Measurements from ENCODE around the gene AMER2.

The AMER2 gene

DNA sequence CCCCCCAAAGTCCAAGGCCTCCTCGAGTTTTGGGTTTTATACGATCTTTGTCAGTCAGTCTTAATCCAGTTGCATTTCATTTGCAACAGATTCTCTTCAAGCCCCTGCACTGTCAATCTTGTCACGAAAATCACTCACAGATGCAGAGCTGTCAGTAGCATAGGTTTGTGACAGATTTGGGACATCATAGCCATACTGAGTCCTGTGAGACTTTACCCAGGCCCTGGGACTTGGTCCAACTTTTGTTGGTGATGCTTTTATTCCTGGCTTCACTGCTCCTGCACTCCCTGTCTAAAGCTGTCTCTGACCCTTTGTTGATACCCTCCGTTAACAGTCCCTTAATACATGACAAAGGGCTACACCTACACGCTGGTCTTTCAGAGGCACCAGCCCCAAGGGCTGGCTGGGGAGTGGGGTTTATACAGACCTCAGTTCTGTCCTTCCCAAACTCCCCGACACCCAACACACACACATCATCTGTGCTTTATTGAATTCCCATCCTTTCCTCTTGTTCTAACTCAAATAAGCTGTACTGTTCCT, 40.1 kb downstream of the AMER2 start:
- no peak for TF ChIP-seq RAD21 (IDR thresholded peaks at IDR 0.05; ENCODE audit: low read depth)
- no peak for TF ChIP-seq TAF1 (IDR thresholded peaks at IDR 0.05; ENCODE audit: low read depth)
- TF ChIP-seq EP300 (IDR thresholded peaks at IDR 0.05; ENCODE audit: borderline replicate concordance): no peak
- no peak for TF ChIP-seq ZBTB7A (IDR thresholded peaks at IDR 0.05; ENCODE audit: low read depth)
- TF ChIP-seq TEAD4 (IDR thresholded peaks at IDR 0.05): no peak

DNA sequence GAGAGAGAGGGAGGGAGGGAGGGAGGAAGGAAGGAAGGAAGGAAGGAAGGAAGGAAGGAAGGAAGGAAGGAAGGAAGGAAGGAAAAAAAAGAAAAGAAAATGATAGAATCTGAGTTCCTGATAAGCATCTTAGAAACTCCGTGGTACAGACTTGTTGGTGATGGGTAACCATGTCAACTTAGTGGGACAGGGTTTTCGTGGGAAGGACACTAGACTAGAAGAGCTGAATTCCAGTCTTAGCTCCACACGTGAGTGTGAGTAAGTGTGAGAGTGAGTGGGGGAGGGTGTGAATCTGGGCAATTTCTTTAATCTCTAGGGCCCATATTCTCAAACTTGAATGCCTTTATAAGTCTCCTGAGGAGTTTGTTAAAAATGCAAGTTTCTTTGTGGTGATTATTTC, 41.1 kb downstream of the AMER2 start:
- TF ChIP-seq CEBPB (IDR thresholded peaks at IDR 0.05): no peak
- no peak for TF ChIP-seq YY1 (IDR thresholded peaks at IDR 0.05; ENCODE audit: low read depth)
- TF ChIP-seq RAD21 (IDR thresholded peaks at IDR 0.05; ENCODE audit: low read depth): no peak
- no peak for TF ChIP-seq TEAD4 (IDR thresholded peaks at IDR 0.05)
- no peak for TF ChIP-seq ZBTB7A (IDR thresholded peaks at IDR 0.05; ENCODE audit: low read depth)
- TF ChIP-seq, protein P1, sequence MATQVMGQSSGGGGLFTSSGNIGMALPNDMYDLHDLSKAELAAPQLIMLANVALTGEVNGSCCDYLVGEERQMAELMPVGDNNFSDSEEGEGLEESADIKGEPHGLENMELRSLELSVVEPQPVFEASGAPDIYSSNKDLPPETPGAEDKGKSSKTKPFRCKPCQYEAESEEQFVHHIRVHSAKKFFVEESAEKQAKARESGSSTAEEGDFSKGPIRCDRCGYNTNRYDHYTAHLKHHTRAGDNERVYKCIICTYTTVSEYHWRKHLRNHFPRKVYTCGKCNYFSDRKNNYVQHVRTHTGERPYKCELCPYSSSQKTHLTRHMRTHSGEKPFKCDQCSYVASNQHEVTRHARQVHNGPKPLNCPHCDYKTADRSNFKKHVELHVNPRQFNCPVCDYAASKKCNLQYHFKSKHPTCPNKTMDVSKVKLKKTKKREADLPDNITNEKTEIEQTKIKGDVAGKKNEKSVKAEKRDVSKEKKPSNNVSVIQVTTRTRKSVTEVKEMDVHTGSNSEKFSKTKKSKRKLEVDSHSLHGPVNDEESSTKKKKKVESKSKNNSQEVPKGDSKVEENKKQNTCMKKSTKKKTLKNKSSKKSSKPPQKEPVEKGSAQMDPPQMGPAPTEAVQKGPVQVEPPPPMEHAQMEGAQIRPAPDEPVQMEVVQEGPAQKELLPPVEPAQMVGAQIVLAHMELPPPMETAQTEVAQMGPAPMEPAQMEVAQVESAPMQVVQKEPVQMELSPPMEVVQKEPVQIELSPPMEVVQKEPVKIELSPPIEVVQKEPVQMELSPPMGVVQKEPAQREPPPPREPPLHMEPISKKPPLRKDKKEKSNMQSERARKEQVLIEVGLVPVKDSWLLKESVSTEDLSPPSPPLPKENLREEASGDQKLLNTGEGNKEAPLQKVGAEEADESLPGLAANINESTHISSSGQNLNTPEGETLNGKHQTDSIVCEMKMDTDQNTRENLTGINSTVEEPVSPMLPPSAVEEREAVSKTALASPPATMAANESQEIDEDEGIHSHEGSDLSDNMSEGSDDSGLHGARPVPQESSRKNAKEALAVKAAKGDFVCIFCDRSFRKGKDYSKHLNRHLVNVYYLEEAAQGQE (IDR thresholded peaks at IDR 0.05; ENCODE audit: low read depth): no peak
- TF ChIP-seq, protein P2, sequence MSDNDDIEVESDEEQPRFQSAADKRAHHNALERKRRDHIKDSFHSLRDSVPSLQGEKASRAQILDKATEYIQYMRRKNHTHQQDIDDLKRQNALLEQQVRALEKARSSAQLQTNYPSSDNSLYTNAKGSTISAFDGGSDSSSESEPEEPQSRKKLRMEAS (IDR thresholded peaks at IDR 0.05): no peak
- TF ChIP-seq EP300 (IDR thresholded peaks at IDR 0.05; ENCODE audit: borderline replicate concordance): no peak
- TF ChIP-seq TAF1 (IDR thresholded peaks at IDR 0.05; ENCODE audit: low read depth): no peak
- no peak for TF ChIP-seq EGR1 (IDR thresholded peaks at IDR 0.05)
- TF ChIP-seq, protein P3, sequence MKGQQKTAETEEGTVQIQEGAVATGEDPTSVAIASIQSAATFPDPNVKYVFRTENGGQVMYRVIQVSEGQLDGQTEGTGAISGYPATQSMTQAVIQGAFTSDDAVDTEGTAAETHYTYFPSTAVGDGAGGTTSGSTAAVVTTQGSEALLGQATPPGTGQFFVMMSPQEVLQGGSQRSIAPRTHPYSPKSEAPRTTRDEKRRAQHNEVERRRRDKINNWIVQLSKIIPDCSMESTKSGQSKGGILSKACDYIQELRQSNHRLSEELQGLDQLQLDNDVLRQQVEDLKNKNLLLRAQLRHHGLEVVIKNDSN (IDR thresholded peaks at IDR 0.05): no peak
- TF ChIP-seq NFIC (IDR thresholded peaks at IDR 0.05): no peak
- TF ChIP-seq TCF12 (IDR thresholded peaks at IDR 0.05; ENCODE audit: low read depth): no peak
- no peak for TF ChIP-seq CREB1 (IDR thresholded peaks at IDR 0.05; ENCODE audit: low read depth)
- TF ChIP-seq FOXM1 (IDR thresholded peaks at IDR 0.05; ENCODE audit: borderline replicate concordance, low read depth): no peak

DNA sequence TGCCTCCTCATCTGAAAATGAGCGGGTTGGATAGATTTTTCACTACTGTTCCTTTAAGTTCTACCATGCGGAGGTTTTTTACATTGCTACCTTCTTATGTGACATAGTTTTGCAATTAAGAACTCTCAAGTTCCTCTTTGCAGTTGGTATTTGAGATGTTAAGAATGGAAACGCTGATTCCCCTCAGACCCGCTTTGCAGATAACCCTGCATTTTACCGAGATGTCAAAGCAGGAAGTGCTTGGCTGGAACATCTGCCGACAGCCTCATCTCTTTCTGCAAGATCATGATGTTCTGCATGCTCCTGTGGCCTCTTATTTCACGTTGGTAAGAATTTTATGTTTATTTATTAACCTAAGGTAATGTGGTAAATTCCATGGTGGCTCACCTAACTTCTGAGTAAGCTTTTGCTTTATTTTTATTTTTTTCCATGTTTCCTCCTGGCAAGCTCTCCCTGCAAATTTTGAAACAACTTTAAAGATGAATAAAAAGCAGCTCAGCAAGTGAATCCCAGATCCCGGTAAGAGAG, 53.6 kb downstream of the AMER2 start:
- TF ChIP-seq EP300 (IDR thresholded peaks at IDR 0.05; ENCODE audit: borderline replicate concordance): no peak
- no peak for TF ChIP-seq TCF12 (IDR thresholded peaks at IDR 0.05; ENCODE audit: low read depth)
- no peak for TF ChIP-seq ZBTB7A (IDR thresholded peaks at IDR 0.05; ENCODE audit: low read depth)
- TF ChIP-seq RAD21 (IDR thresholded peaks at IDR 0.05; ENCODE audit: low read depth): no peak
- TF ChIP-seq EGR1 (IDR thresholded peaks at IDR 0.05): no peak
- TF ChIP-seq FOXM1 (IDR thresholded peaks at IDR 0.05; ENCODE audit: borderline replicate concordance, low read depth): no peak
- no peak for TF ChIP-seq CREB1 (IDR thresholded peaks at IDR 0.05; ENCODE audit: low read depth)
- TF ChIP-seq, protein P1 (IDR thresholded peaks at IDR 0.05; ENCODE audit: low read depth): no peak
- TF ChIP-seq TAF1 (IDR thresholded peaks at IDR 0.05; ENCODE audit: low read depth): no peak
- TF ChIP-seq NFIC (IDR thresholded peaks at IDR 0.05): no peak
- TF ChIP-seq CEBPB (IDR thresholded peaks at IDR 0.05): no peak
- TF ChIP-seq, protein P2 (IDR thresholded peaks at IDR 0.05): no peak
- no peak for TF ChIP-seq TEAD4 (IDR thresholded peaks at IDR 0.05)
- TF ChIP-seq, protein P3 (IDR thresholded peaks at IDR 0.05): no peak
- TF ChIP-seq YY1 (IDR thresholded peaks at IDR 0.05; ENCODE audit: low read depth): no peak

DNA sequence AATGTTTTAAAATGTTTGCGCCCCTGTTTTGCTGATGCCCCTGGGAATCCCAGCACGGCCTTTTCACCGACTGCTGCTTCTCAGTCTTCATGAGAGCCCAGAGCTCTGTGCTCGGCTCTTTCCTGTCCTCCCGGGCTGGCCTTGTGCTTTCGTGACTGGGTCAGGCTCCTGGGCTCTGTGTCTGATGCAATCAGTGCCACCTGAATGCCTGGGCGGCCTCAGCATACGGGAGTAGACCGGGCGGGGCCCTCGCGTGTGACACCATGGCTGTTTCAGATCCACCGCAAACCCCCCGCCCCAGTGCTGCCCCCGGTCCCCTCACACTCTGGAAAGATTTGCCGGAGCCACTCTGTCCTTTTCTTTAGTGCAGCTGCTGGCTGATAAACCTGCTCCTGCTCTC, 54.8 kb downstream of the AMER2 start:
- TF ChIP-seq, protein P2 (IDR thresholded peaks at IDR 0.05): no peak
- TF ChIP-seq, protein P1 (IDR thresholded peaks at IDR 0.05; ENCODE audit: low read depth): no peak
- TF ChIP-seq EGR1 (IDR thresholded peaks at IDR 0.05) (no peak), YY1 (IDR thresholded peaks at IDR 0.05; ENCODE audit: low read depth) (no peak), ZBTB7A (IDR thresholded peaks at IDR 0.05; ENCODE audit: low read depth) (no peak), EP300 (IDR thresholded peaks at IDR 0.05; ENCODE audit: borderline replicate concordance) (no peak), CREB1 (IDR thresholded peaks at IDR 0.05; ENCODE audit: low read depth) (no peak), FOXM1 (IDR thresholded peaks at IDR 0.05; ENCODE audit: borderline replicate concordance, low read depth) (no peak), TAF1 (IDR thresholded peaks at IDR 0.05; ENCODE audit: low read depth) (no peak), TEAD4 (IDR thresholded peaks at IDR 0.05) (no peak), NFIC (IDR thresholded peaks at IDR 0.05) (no peak), CEBPB (IDR thresholded peaks at IDR 0.05) (no peak), RAD21 (IDR thresholded peaks at IDR 0.05; ENCODE audit: low read depth) (no peak), TCF12 (IDR thresholded peaks at IDR 0.05; ENCODE audit: low read depth) (no peak)
- TF ChIP-seq, protein P3 (IDR thresholded peaks at IDR 0.05): no peak

Data from Ishikawa (cell line).